GM21526 (cell line): ENCODE data around the gene INAFM2.

Source experiments
- ATAC-seq: cut with Tn5 transposase; IDR thresholded peaks from one replicate; pipeline ENCODE4 v1.9.1; 2021; ENCODE audit warnings: moderate library complexity; ENCODE audit not compliant: unreplicated experiment, low FRiP score

The INAFM2 gene

DNA sequence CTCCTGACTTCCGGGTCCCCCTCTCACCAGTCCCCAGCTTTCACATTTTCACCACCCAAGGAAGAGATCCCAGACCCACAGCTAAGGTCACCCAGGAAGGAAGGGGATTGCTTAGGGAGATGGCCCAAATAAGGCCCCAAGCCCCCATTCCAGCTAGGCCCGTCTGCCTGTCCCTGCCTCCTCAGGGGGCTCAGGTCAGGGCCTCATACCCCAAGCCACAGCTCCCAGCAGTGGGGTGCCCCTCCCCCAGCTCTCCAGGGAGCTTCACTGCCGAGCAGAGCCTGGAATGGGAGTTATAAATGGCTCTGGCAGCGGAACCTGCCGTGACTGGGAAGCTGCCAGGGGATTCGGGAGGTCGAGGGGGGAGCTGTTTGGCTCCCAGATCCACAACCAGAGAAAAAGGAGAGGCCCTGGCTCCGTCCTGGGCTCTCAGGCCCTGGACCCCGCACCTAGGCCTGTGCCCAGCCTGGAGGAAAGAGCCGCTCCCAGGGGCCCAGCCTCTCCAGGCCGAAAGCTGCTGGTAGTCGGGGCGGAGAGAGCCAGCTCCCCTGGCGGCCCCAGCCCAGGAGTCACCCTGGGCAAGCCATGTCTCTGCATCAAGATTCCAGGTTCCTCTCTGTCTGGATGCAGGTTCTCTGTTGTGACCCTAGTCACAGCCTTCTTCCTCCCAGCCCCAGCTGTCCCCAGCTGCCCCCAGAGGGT lies 16.7 kb downstream of the INAFM2 start:
- ATAC-seq = no peak

- ATAC-seq = no peak
These were observed 17.4 kb downstream of the INAFM2 start, which contains the start of gene CCDC9B for GRCh38 chr15:40340740-40341400. TSS of gene CCDC9B (minus strand) at chr15:40340939. CDS start at chr15:40340819, 120 bp downstream.

GRCh38 chr15:40342416-40343320 lies 19.2 kb downstream of the INAFM2 start:
- ATAC-seq = no peak

DNA sequence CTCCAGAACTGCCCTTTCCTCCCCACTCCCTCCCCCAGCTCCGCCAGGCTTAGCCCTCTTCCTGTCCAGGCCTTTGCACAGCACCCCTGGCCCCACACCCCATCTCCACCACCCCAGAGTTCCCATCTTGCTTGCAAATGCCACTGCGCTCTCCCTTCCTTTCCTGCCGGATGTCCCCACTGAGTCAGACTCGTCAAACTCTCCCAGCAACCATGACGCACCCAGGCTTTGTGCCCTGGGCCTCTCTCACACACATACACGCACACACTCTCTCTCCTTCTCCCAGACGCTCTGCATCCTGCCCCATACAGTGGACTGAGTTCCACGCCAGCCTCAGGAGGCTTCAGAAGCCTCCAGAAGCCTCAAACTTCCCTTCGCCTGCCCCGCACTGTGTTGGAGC lies 20.0 kb downstream of the INAFM2 start:
- ATAC-seq = no peak

GRCh38 chr15:40344217-40344616 lies 20.7 kb downstream of the INAFM2 start:
- ATAC-seq = no peak

- ATAC-seq = no peak
These were observed 21.2 kb downstream of the INAFM2 start for GRCh38 chr15:40344631-40345120.

- no peak for ATAC-seq
These were observed 21.9 kb downstream of the INAFM2 start for GRCh38 chr15:40345225-40345866.

DNA sequence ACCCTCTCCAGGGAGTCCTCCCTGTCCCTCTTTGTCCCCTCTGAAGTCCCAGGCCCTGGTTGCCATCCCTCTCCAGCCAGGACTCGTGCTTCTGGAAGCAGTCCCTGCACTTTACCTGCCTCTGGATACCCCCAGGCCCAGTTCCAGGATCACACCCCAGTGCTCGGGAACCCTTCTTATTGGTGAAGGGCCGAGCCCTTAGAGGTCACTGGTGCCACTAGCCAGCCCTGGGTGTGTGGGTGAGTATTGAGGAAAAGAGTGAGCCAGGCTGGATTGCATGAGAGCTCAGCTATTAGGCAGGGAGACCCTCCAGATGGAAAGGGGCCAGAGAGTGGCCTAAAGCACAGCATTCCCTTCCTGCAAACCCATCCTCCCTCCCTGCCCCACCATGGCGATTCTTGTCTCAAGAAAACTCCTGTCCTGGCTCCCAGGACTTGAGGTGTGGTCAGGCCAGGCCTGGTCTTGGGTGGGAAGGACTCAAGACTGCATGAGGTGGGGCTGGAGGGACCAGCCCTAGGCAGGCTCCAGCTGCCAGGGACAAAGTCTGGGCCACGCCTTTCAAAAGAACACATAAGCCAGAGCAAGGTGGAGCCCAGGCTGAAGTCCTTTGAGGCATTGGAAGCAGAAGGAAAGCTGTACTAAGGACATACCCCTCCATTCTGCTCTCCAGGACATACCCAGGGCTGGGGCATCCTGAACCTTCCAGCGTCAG lies 22.5 kb downstream of the INAFM2 start:
- no peak for ATAC-seq

GRCh38 chr15:40346579-40347558 lies 23.4 kb downstream of the INAFM2 start:
- ATAC-seq = no peak

DNA sequence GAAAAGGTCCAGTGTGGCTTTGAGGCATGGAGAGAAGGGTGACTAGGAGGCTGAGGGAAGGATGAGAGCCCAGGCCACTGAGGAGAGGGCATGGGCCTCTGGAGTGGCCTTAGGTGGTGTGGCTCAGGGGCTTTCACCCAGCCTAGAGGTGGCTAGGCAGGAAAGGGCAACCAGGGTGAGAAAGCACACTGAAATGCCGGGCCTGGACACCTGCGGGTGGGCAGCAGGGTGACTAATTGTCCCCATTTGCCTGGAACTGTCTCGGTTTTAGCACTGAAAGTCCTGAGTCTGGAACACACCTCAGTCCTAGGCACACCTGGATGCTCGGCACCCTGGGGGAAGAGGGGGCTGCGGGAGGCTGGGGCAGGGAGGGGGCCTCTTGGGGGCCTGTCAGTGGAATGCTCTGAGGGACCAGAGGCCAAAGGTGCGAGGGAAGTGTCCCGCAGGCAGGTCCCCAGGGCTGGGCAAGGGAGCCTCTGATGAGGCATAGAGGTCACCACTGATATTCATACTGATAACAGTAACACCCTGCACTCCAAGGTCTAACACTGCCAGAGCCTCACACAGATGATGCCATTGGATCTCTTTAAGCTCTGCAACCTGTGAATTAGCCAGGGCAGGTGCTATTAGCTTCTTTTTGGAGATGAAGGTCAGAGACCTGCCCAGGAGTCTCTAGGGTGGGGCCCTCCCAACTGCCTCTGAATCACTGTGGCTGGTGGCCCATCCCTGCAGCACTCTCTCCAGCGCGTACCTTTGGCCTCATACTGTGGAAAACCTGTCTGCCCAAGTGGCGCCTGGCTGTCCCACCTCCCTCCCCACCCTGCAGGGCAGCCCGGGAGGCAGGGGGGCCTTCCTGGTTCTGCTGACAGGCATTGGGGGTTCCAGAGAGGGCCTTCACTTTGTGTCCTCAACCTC lies 24.3 kb downstream of the INAFM2 start:
- no peak for ATAC-seq

- no peak for ATAC-seq
These were observed 25.0 kb downstream of the INAFM2 start for GRCh38 chr15:40348474-40348870.

GRCh38 chr15:40349163-40349562 lies 25.7 kb downstream of the INAFM2 start:
- no peak for ATAC-seq

- ATAC-seq = no peak
These were observed 28.9 kb downstream of the INAFM2 start for GRCh38 chr15:40352281-40352901.

DNA sequence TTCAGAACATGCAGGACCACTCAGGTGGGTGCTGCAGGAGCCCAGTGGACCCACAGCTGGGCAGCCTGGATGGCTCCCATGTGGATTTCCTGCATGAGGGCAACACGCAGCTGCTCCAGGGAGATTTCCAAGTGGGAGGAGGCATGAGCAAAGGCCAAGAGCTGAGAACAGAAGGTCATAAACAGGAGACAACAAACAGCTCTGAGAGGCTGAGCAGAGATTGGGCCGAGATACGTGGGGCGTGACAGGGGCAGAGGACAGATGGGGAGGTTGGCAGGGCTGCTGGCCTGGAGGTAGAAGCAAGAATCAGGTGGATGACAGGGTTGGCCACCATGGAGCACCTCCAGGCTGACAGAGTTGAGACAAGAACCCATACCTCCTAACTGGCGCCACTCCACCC lies 30.2 kb downstream of the INAFM2 start:
- ATAC-seq = no peak

GRCh38 chr15:40354408-40355171 lies 31.1 kb downstream of the INAFM2 start:
- ATAC-seq = no peak

GRCh38 chr15:40355976-40356585 lies 32.6 kb downstream of the INAFM2 start:
- no peak for ATAC-seq
